BLaER1 treated with 17β-estradiol and CSF1 and Interleukin-3, amounts not matched to agents 10 nM and 100 nM (cell line): ENCODE data around the gene SCAF1.

Experiments used
- H3K27ac ChIP-seq, 11 experiments: shearing (Covaris generic); formaldehyde crosslinking; 2 replicates each; pipeline ENCODE4 v1.8.1; 2022
- H3K27me3 ChIP-seq, 11 experiments: shearing (Covaris generic); formaldehyde crosslinking; 2 replicates each; pipeline ENCODE4 v1.8.1; 2022
- H3K36me3 ChIP-seq, 11 experiments: shearing (Covaris generic); formaldehyde crosslinking; 2 replicates each; pipeline ENCODE4 v1.8.1; 2022
- H3K4me1 ChIP-seq, 10 experiments: shearing (Covaris generic); formaldehyde crosslinking; 2 replicates each; pipeline ENCODE4 v1.8.1; 2022
- H3K4me2 ChIP-seq, 11 experiments: shearing (Covaris generic); formaldehyde crosslinking; 2 replicates each; pipeline ENCODE4 v1.8.1; 2022
- H3K4me3 ChIP-seq, 10 experiments: shearing (Covaris generic); formaldehyde crosslinking; 2 replicates each; pipeline ENCODE4 v1.8.1; 2022
- H3K9ac ChIP-seq, 11 experiments: shearing (Covaris generic); formaldehyde crosslinking; 2 replicates each; pipeline ENCODE4 v1.8.1; 2022
- H3K9me3 ChIP-seq, 11 experiments: shearing (Covaris generic); formaldehyde crosslinking; replicated peaks in 1 of 11; 2 replicates each; pipeline ENCODE4 v1.8.1; 2022
- H4K20me1 ChIP-seq, 11 experiments: shearing (Covaris generic); formaldehyde crosslinking; 2 replicates each; pipeline ENCODE4 v1.8.1; 2022
- Cebpa-rat ChIP-seq, 11 experiments: shearing (Covaris generic); IDR thresholded peaks; 2 replicates each; pipeline ENCODE4 v1.8.1; 2022

The SCAF1 gene

GRCh38 chr19:49656456-49657109 is 14.6 kb downstream of the SCAF1 start:
- Histone ChIP-seq H3K36me3 (peaks cover 94 to 99% (median 95%) of the 10 kb centered on the region in 11 experiments), H3K27ac (peak overlapping the region in 3 of 11 experiments; percentile 1 to 26 (median 2); a peak in 3 of 22 replicates)

GRCh38 chr19:49657493-49658138 is 15.6 kb downstream of the SCAF1 start:
- Histone ChIP-seq H3K4me3 (no peak overlapping the region), H3K9ac (0 out of 22 replicates have a peak overlapping the region, but pooled peaks of 1 of the 11 experiments have one; percentile 19), H4K20me1 (peaks cover 27 to 98% (median 84%) of the 10 kb centered on the region in 11 experiments; a peak in 21 of 22 replicates), H3K27ac (no peak overlapping the region), H3K9me3 (no peaks in the 10 kb centered on the region), H3K36me3 (peaks cover 94 to 99% (median 95%) of the 10 kb centered on the region in 11 experiments), H3K4me1 (peaks cover 0 to 5% (median 0%) of the 10 kb centered on the region in 10 experiments; a peak in 2 of 20 replicates), H3K27me3 (no peaks in the 10 kb centered on the region), H3K4me2 (no peak overlapping the region)
- TF ChIP-seq Cebpa-rat (IDR thresholded peaks at IDR 0.05): no peak

More at GRCh38 chr19:49656456-49657109, 14.6 kb downstream of the SCAF1 start:
- Histone ChIP-seq H4K20me1 (peaks cover 21 to 98% (median 81%) of the 10 kb centered on the region in 11 experiments; a peak in 20 of 22 replicates), H3K9ac (peak overlapping the region in 5 of 11 experiments; percentile 6 to 41 (median 17); a peak in 4 of 22 replicates), H3K4me2 (no peak overlapping the region), H3K4me1 (peaks cover 0 to 5% (median 0%) of the 10 kb centered on the region in 10 experiments; a peak in 2 of 20 replicates), H3K4me3 (no peak overlapping the region), H3K27me3 (no peaks in the 10 kb centered on the region), H3K9me3 (no peaks in the 10 kb centered on the region)
- no peak for TF ChIP-seq Cebpa-rat (IDR thresholded peaks at IDR 0.05)

- Histone ChIP-seq H3K4me3 (no peak overlapping the region), H3K9ac (0 out of 22 replicates have a peak overlapping the region, but pooled peaks of 1 of the 11 experiments have one; percentile 19), H3K27ac (no peak overlapping the region), H3K36me3 (peaks cover 94 to 99% (median 96%) of the 10 kb centered on the region in 11 experiments), H4K20me1 (peaks cover 27 to 98% (median 84%) of the 10 kb centered on the region in 11 experiments; a peak in 21 of 22 replicates), H3K4me1 (peaks cover under 1 to 9% (median 2%) of the 10 kb centered on the region in 10 experiments; a peak in 14 of 20 replicates), H3K9me3 (no peaks in the 10 kb centered on the region), H3K4me2 (no peak overlapping the region), H3K27me3 (no peaks in the 10 kb centered on the region)
- no peak for TF ChIP-seq Cebpa-rat (IDR thresholded peaks at IDR 0.05)
Observed at GRCh38 chr19:49658139-49658517, 16.1 kb downstream of the SCAF1 start.

- Histone ChIP-seq H3K9ac (no peak overlapping the region), H3K4me1 (peaks cover 7 to 15% (median 9%) of the 10 kb centered on the region in 10 experiments), H3K9me3 (no peaks in the 10 kb centered on the region), H4K20me1 (peaks cover 29 to 98% (median 85%) of the 10 kb centered on the region in 11 experiments; a peak in 21 of 22 replicates), H3K27ac (no peak overlapping the region), H3K27me3 (no peaks in the 10 kb centered on the region), H3K36me3 (peaks cover 89 to 97% (median 94%) of the 10 kb centered on the region in 11 experiments), H3K4me2 (no peak overlapping the region), H3K4me3 (no peak overlapping the region)
- no peak for TF ChIP-seq Cebpa-rat (IDR thresholded peaks at IDR 0.05)
Observed at GRCh38 chr19:49658566-49659442, 16.8 kb downstream of the SCAF1 start.

GRCh38 chr19:49660338-49660961 is 18.4 kb downstream of the SCAF1 start:
- no peaks in the 10 kb centered on the region for H3K9me3 ChIP-seq

GRCh38 chr19:49662011-49662410 is 20.0 kb downstream of the SCAF1 start:
- no peaks in the 10 kb centered on the region for H3K9me3 ChIP-seq
- peak overlapping the region in 4 of 11 experiments; percentile 18 to 89 (median 56); a peak in 2 of 22 replicates for H3K9ac ChIP-seq
- H3K4me2 ChIP-seq: no peak overlapping the region
- H3K27me3 ChIP-seq: no peaks in the 10 kb centered on the region
- no peak overlapping the region for H3K4me3 ChIP-seq
- TF ChIP-seq Cebpa-rat (IDR thresholded peaks at IDR 0.05): no peak
- H3K36me3 ChIP-seq: peaks cover 57 to 66% (median 61%) of the 10 kb centered on the region in 11 experiments
- H4K20me1 ChIP-seq: peaks cover 26 to 85% (median 66%) of the 10 kb centered on the region in 11 experiments; a peak in 20 of 22 replicates
- H3K4me1 ChIP-seq: peaks cover 21 to 28% (median 22%) of the 10 kb centered on the region in 10 experiments
- peak overlapping the region in 1 of 11 experiments; percentile 12; a peak in 1 of 22 replicates for H3K27ac ChIP-seq

More at GRCh38 chr19:49660338-49660961, 18.4 kb downstream of the SCAF1 start:
- Histone ChIP-seq H3K9ac (no peak overlapping the region), H3K36me3 (peaks cover 73 to 81% (median 77%) of the 10 kb centered on the region in 11 experiments), H3K27me3 (no peaks in the 10 kb centered on the region), H3K4me3 (no peak overlapping the region), H4K20me1 (peaks cover 34 to 90% (median 81%) of the 10 kb centered on the region in 11 experiments; a peak in 21 of 22 replicates), H3K4me1 (peaks cover 12 to 20% (median 14%) of the 10 kb centered on the region in 10 experiments), H3K27ac (no peak overlapping the region), H3K4me2 (no peak overlapping the region)
- TF ChIP-seq Cebpa-rat (IDR thresholded peaks at IDR 0.05): no peak

- H3K9me3 ChIP-seq: no peaks in the 10 kb centered on the region
- peaks cover 27 to 37% (median 31%) of the 10 kb centered on the region in 10 experiments for H3K4me1 ChIP-seq
- H3K4me3 ChIP-seq: peak overlapping the region in 3 of 10 experiments; percentile 3 to 90 (median 83); a peak in 2 of 20 replicates
- H3K36me3 ChIP-seq: peaks cover 46 to 63% (median 56%) of the 10 kb centered on the region in 11 experiments
- H3K9ac ChIP-seq: peak overlapping the region; percentile 25 to 90 (median 87); a peak in 16 of 22 replicates
- H3K27me3 ChIP-seq: no peaks in the 10 kb centered on the region
- H3K27ac ChIP-seq: peak overlapping the region in 1 of 11 experiments; percentile 80; a peak in 1 of 22 replicates
- peak overlapping the region; percentile 89 to 99 (median 98) for H3K4me2 ChIP-seq
- H4K20me1 ChIP-seq: peaks cover 26 to 81% (median 57%) of the 10 kb centered on the region in 11 experiments; a peak in 20 of 22 replicates
- TF ChIP-seq Cebpa-rat (IDR thresholded peaks at IDR 0.05): no peak
Observed at GRCh38 chr19:49663224-49663623, 21.2 kb downstream of the SCAF1 start.
